Endothelial cell (in vitro differentiated cells): ENCODE measurements around the gene MRGPRG. TPM values are rescaled to one million over a fixed set of nuclear protein-coding genes. Genes with fewer than 3 reads are reported as not detected.

Experiments
- DNase-seq: peaks from one replicate; pipeline ENCODE4 v3.0.0; 2021; ENCODE audit warnings: low spot score
- H3K27ac Mint-ChIP-seq: one replicate; pipeline ENCODE4 v1.8.0; 2021; ENCODE audit warnings: mixed read lengths, inconsistent platforms; ENCODE audit not compliant: unreplicated experiment
- H3K27me3 Mint-ChIP-seq: one replicate; pipeline ENCODE4 v1.8.0; 2021; ENCODE audit warnings: mild to moderate bottlenecking, moderate library complexity, mixed read lengths, inconsistent platforms; ENCODE audit not compliant: unreplicated experiment
- H3K36me3 Mint-ChIP-seq: one replicate; pipeline ENCODE4 v1.8.0; 2021; ENCODE audit warnings: mild to moderate bottlenecking, low read depth, mixed read lengths, inconsistent platforms; ENCODE audit not compliant: unreplicated experiment
- H3K4me1 Mint-ChIP-seq: one replicate; pipeline ENCODE4 v1.8.0; 2021; ENCODE audit warnings: mild to moderate bottlenecking, mixed read lengths, inconsistent platforms; ENCODE audit not compliant: unreplicated experiment
- H3K4me3 Mint-ChIP-seq: one replicate; pipeline ENCODE4 v1.8.0; 2021; ENCODE audit warnings: mild to moderate bottlenecking, mixed read lengths, inconsistent platforms; ENCODE audit not compliant: unreplicated experiment
- H3K9me3 Mint-ChIP-seq: one replicate; pipeline ENCODE4 v1.8.0; 2021; ENCODE audit warnings: mixed read lengths, inconsistent platforms; ENCODE audit not compliant: unreplicated experiment
- CTCF ChIP-seq: fragments of 200-600 bp; sonication (generic); IDR thresholded peaks from one replicate; pipeline ENCODE4 v1.5.0; 2021; ENCODE audit warnings: antibody characterized with exemption; ENCODE audit not compliant: unreplicated experiment
- total RNA-seq: library from RNA; stranded (reverse); fragmentation: NEBNext Ultra II Directional; extraction: Animal tissue kit (Norgen Biotek cat#: 25700); gene quantifications from one replicate; pipeline ENCODE4 v1.2.1, GENCODE V29; 2021; ENCODE audit not compliant: unreplicated experiment

MRGPRG gene
- total RNA-seq, 1 donor from 2014 or later, result not detected

GRCh38 chr11:3188496-3189195 lies 30.0 kb downstream of the MRGPRG start:
- peaks cover 8% of the 10 kb centered on the region for H3K27me3 Mint-ChIP-seq
- H3K9me3 Mint-ChIP-seq, result no peaks in the 10 kb centered on the region
- no peak for DNase-seq
- H3K4me3 Mint-ChIP-seq, result no peak overlapping the region
- H3K36me3 Mint-ChIP-seq, result no peaks in the 10 kb centered on the region
- no peaks in the 10 kb centered on the region for H3K4me1 Mint-ChIP-seq
- TF ChIP-seq CTCF, result no peak
- H3K27ac Mint-ChIP-seq, result no peak overlapping the region

GRCh38 chr11:3186166-3186953 lies 32.3 kb downstream of the MRGPRG start:
- H3K9me3 Mint-ChIP-seq, result no peaks in the 10 kb centered on the region
- H3K36me3 Mint-ChIP-seq, result no peaks in the 10 kb centered on the region
- H3K4me1 Mint-ChIP-seq, result no peaks in the 10 kb centered on the region
- no peak for TF ChIP-seq CTCF
- no peak for DNase-seq
- no peak overlapping the region for H3K4me3 Mint-ChIP-seq
- no peak overlapping the region for H3K27ac Mint-ChIP-seq
- peaks cover 11% of the 10 kb centered on the region for H3K27me3 Mint-ChIP-seq

- no peak for DNase-seq
- no peak overlapping the region for H3K4me3 Mint-ChIP-seq
- no peak overlapping the region for H3K27ac Mint-ChIP-seq
- no peaks in the 10 kb centered on the region for H3K36me3 Mint-ChIP-seq
- H3K27me3 Mint-ChIP-seq, result peaks cover 10% of the 10 kb centered on the region
- no peaks in the 10 kb centered on the region for H3K4me1 Mint-ChIP-seq
- H3K9me3 Mint-ChIP-seq, result no peaks in the 10 kb centered on the region
- no peak for TF ChIP-seq CTCF
Observed at GRCh38 chr11:3184732-3185347, 33.8 kb downstream of the MRGPRG start.

- Mint-ChIP-seq H3K27me3 (peaks cover 10% of the 10 kb centered on the region), H3K4me1 (no peaks in the 10 kb centered on the region), H3K9me3 (no peaks in the 10 kb centered on the region), H3K36me3 (no peaks in the 10 kb centered on the region), H3K27ac (no peak overlapping the region), H3K4me3 (no peak overlapping the region)
- no peak for TF ChIP-seq CTCF
- no peak for DNase-seq
Observed at GRCh38 chr11:3183523-3183922, 35.1 kb downstream of the MRGPRG start.
